SJCRH30 (cell line): ENCODE results near the gene FHAD1. TPM values are rescaled to one million over a fixed set of nuclear protein-coding genes. Genes with fewer than 3 reads are reported as not detected.

Source experiments
- DNase-seq, 2 experiments: peaks; one replicate each; pipeline ENCODE4 v3.0.0-alpha.2; 2015 to 2020
- H3K27ac ChIP-seq: fragments of 250-450 bp; sonication (Bioruptor Pico); 2 replicates; pipeline ENCODE4 v1.5.1; 2020; ENCODE audit warnings: mild to moderate bottlenecking, moderate library complexity
- H3K27me3 ChIP-seq: fragments of 250-450 bp; sonication (Bioruptor Pico); 2 replicates; pipeline ENCODE4 v1.5.1; 2020; ENCODE audit warnings: mild to moderate bottlenecking, moderate library complexity
- H3K36me3 ChIP-seq: fragments of 250-450 bp; sonication (Bioruptor Pico); 2 replicates; pipeline ENCODE4 v1.5.1; 2020; ENCODE audit warnings: mild to moderate bottlenecking, moderate library complexity
- H3K4me1 ChIP-seq: fragments of 250-450 bp; sonication (Bioruptor Pico); 2 replicates; pipeline ENCODE4 v1.5.1; 2020; ENCODE audit warnings: mild to moderate bottlenecking, moderate library complexity
- H3K4me3 ChIP-seq: fragments of 250-450 bp; sonication (Bioruptor Pico); 2 replicates; pipeline ENCODE4 v1.5.1; 2020; ENCODE audit warnings: mild to moderate bottlenecking, moderate library complexity
- H3K9me3 ChIP-seq: fragments of 250-450 bp; sonication (Bioruptor Pico); replicated peaks from 2 replicates; pipeline ENCODE4 v1.5.1; 2020; ENCODE audit warnings: mild to moderate bottlenecking, moderate library complexity
- total RNA-seq: library from RNA; depleted of rRNA; stranded (reverse); fragments of >200 nt; shearing (Covaris generic); gene quantifications from 2 replicates; pipeline ENCODE4 v1.2.3, GENCODE V29; 2014

Gene FHAD1
- total RNA-seq, 1 experiment from 2014 or later = 1.7 TPM

- no peak for DNase-seq
- H3K27ac ChIP-seq = no peak overlapping the region
- H3K4me3 ChIP-seq = no peak overlapping the region
- no peaks in the 10 kb centered on the region for H3K9me3 ChIP-seq
- H3K36me3 ChIP-seq = no peaks in the 10 kb centered on the region
- 0 out of 2 replicates have a peak, but pooled peaks cover 4% of the 10 kb centered on the region for H3K27me3 ChIP-seq
- H3K4me1 ChIP-seq = no peaks in the 10 kb centered on the region
Observed at GRCh38 chr1:15225461-15225860, 21.6 kb upstream of the FHAD1 start.

GRCh38 chr1:15226388-15227255, 20.4 kb upstream of the FHAD1 start:
- Histone ChIP-seq H3K4me3 (no peak overlapping the region), H3K27ac (no peak overlapping the region), H3K9me3 (no peaks in the 10 kb centered on the region), H3K27me3 (0 out of 2 replicates have a peak, but pooled peaks cover 4% of the 10 kb centered on the region), H3K4me1 (no peaks in the 10 kb centered on the region), H3K36me3 (no peaks in the 10 kb centered on the region)
- DNase-seq = no peak

DNA sequence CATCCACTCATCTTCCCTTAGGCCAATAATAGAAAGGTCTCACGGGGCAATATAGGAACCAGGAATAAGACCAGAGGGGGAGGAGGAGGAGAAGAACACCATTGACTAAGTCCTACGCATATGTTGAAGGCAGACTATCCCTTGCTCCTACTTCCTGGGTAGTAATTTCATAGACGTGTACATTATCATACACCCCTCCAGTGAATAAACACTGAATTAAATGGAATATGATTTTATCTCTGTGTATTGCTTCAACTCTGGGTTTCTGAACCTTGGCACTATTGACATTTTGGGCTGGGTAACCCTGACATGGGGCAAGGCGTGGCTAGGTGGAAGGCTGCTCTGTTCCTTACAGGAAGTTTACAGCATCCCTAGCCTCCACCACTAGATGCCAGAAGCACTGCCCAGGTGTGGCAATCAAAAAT, 17.3 kb upstream of the FHAD1 start:
- Histone ChIP-seq H3K4me3 (no peak overlapping the region), H3K4me1 (no peaks in the 10 kb centered on the region), H3K36me3 (no peaks in the 10 kb centered on the region), H3K9me3 (peaks cover 4% of the 10 kb centered on the region; the same call in 1 of the 2 replicates), H3K27me3 (0 out of 2 replicates have a peak, but pooled peaks cover 4% of the 10 kb centered on the region), H3K27ac (no peak overlapping the region)
- DNase-seq = no peak

DNA sequence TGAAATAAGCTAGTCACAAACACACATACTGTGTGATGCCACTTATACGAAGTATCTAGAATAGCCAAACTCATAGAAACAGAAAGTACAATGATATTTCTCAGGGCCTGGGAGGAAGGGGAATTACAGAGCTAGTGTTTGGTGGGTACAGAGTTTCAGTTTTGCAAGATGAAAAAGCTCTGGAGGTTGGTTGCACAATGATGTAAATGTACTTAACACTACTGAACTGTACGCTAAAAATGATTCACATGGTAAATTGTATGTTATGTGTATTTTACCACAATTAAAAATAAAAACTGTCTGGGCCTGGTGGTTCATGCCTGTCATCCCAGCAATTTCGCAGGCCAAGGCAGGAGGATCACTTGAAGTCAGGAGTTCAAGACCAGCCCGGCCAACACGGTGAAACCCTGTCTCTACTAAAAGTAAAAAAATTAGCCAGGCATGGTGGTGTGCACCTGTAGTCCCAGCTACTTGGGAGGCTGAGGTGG, 15.3 kb upstream of the FHAD1 start:
- Histone ChIP-seq H3K36me3 (no peaks in the 10 kb centered on the region), H3K27ac (no peak overlapping the region), H3K27me3 (0 out of 2 replicates have a peak, but pooled peaks cover 4% of the 10 kb centered on the region), H3K9me3 (peaks cover 4% of the 10 kb centered on the region; the same call in 1 of the 2 replicates), H3K4me1 (no peaks in the 10 kb centered on the region), H3K4me3 (no peak overlapping the region)
- DNase-seq = no peak

- Histone ChIP-seq H3K4me1 (no peaks in the 10 kb centered on the region), H3K4me3 (no peak overlapping the region), H3K9me3 (peaks cover 4% of the 10 kb centered on the region; the same call in 1 of the 2 replicates), H3K36me3 (no peaks in the 10 kb centered on the region), H3K27me3 (no peaks in the 10 kb centered on the region), H3K27ac (no peak overlapping the region)
- DNase-seq = no peak
Observed at GRCh38 chr1:15233689-15234088, 13.3 kb upstream of the FHAD1 start.

- Histone ChIP-seq H3K4me3 (peak overlapping the region; percentile 26), H3K4me1 (peaks cover 3% of the 10 kb centered on the region; the same call in 1 of the 2 replicates), H3K27ac (no peak overlapping the region), H3K36me3 (no peaks in the 10 kb centered on the region), H3K9me3 (peaks cover 4% of the 10 kb centered on the region; the same call in 1 of the 2 replicates), H3K27me3 (no peaks in the 10 kb centered on the region)
- DNase-seq = peak; percentile 72 to 78
Observed at GRCh38 chr1:15236321-15236721, 10.7 kb upstream of the FHAD1 start.

GRCh38 chr1:15236746-15237145, 10.3 kb upstream of the FHAD1 start:
- Histone ChIP-seq H3K36me3 (no peaks in the 10 kb centered on the region), H3K9me3 (peaks cover 4% of the 10 kb centered on the region; the same call in 1 of the 2 replicates), H3K27ac (no peak overlapping the region), H3K4me1 (peaks cover 3% of the 10 kb centered on the region; the same call in 1 of the 2 replicates), H3K27me3 (no peaks in the 10 kb centered on the region), H3K4me3 (peak overlapping the region; percentile 26)
- DNase-seq = no peak

- DNase-seq = no peak
- H3K4me3 ChIP-seq = no peak overlapping the region
- H3K9me3 ChIP-seq = peaks cover 2% of the 10 kb centered on the region; the same call in 1 of the 2 replicates
- H3K27ac ChIP-seq = no peak overlapping the region
- H3K4me1 ChIP-seq = peaks cover 3% of the 10 kb centered on the region; the same call in 1 of the 2 replicates
- no peaks in the 10 kb centered on the region for H3K36me3 ChIP-seq
- H3K27me3 ChIP-seq = no peaks in the 10 kb centered on the region
Observed at GRCh38 chr1:15238789-15239188, 8.2 kb upstream of the FHAD1 start.

GRCh38 chr1:15242766-15243165, 4.3 kb upstream of the FHAD1 start:
- Histone ChIP-seq H3K27ac (no peak overlapping the region), H3K36me3 (no peaks in the 10 kb centered on the region), H3K4me3 (no peak overlapping the region), H3K4me1 (peaks cover 3% of the 10 kb centered on the region; the same call in 1 of the 2 replicates), H3K27me3 (no peaks in the 10 kb centered on the region), H3K9me3 (no peaks in the 10 kb centered on the region)
- no peak for DNase-seq

- Histone ChIP-seq H3K9me3 (no peaks in the 10 kb centered on the region), H3K27ac (no peak overlapping the region), H3K4me1 (peaks cover 3% of the 10 kb centered on the region; the same call in 1 of the 2 replicates), H3K36me3 (no peaks in the 10 kb centered on the region), H3K4me3 (no peak overlapping the region), H3K27me3 (no peaks in the 10 kb centered on the region)
- DNase-seq = no peak
Observed at GRCh38 chr1:15243275-15244043, 3.6 kb upstream of the FHAD1 start.

DNA sequence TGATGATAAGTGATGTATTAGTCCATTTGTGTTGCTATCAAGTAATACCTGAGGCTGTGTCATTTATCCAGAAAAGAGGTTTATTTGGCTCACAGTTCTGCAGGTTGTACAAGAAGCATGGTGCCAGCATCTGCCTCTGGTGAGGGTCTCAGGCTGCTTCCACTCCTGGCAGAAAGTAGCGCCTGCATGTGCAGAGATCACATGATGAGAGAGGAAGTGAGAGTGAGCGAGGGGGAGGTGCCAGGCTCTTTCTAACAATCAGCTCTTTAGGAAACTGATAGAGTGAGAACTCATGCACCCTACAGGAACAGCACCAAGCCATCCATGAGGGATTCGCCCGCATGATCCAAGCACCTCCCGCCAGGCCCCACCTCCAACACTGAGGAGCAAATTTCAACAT, 2.2 kb upstream of the FHAD1 start:
- Histone ChIP-seq H3K4me3 (no peak overlapping the region), H3K27ac (no peak overlapping the region), H3K27me3 (no peaks in the 10 kb centered on the region), H3K9me3 (no peaks in the 10 kb centered on the region), H3K36me3 (no peaks in the 10 kb centered on the region), H3K4me1 (peaks cover 14% of the 10 kb centered on the region)
- no peak for DNase-seq

DNA sequence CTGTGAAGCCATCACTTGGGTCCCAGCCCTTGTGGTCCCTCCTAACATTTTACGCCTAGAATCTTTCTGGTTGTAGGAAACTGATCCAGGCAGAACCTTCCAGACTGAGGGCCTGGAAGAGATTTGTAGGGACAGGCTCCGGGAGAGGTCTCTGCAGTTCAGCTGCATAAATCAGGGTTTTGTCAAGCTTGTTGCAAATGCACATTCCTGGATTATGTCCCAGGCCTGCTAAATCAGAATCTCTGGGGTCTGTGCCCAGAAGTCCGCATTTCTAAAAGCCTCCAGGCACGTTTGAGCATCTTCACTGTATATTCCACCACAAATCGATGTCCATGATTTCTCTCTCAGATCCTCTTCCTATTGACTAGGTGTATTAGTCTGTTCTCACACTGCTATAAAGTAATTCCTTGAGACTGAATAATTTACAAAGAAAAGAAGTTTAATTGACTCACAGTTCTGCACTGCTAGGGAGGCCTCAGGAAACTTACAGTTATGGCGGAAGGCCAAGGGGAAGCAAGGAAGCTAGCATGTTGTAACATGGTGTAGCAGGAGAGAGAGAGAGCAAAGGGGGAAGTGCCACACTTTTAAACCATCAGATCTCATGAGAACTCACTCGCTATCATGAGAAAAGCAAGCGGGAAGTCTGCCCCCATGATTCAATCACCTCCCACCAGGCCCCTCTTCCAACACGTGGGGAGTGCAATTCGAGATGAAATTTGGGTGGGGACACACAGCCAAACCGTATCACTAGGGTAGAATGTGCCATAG, 1.2 kb upstream of the FHAD1 start:
- Histone ChIP-seq H3K27ac (no peak overlapping the region), H3K4me3 (no peak overlapping the region), H3K4me1 (peaks cover 17% of the 10 kb centered on the region), H3K36me3 (no peaks in the 10 kb centered on the region), H3K27me3 (no peaks in the 10 kb centered on the region), H3K9me3 (no peaks in the 10 kb centered on the region)
- no peak for DNase-seq

GRCh38 chr1:15248216-15248615, 1.2 kb downstream of the FHAD1 start:
- Histone ChIP-seq H3K4me3 (no peak overlapping the region), H3K27ac (no peak overlapping the region), H3K27me3 (no peaks in the 10 kb centered on the region), H3K9me3 (no peaks in the 10 kb centered on the region; the same call in 1 of the 2 replicates), H3K4me1 (peaks cover 24% of the 10 kb centered on the region), H3K36me3 (no peaks in the 10 kb centered on the region)
- DNase-seq = no peak

GRCh38 chr1:15249081-15249480, 2.1 kb downstream of the FHAD1 start:
- no peaks in the 10 kb centered on the region for H3K36me3 ChIP-seq
- H3K27me3 ChIP-seq = no peaks in the 10 kb centered on the region
- peak; percentile 63 to 75 for DNase-seq
- H3K27ac ChIP-seq = peak overlapping the region; percentile 16; the same call in 1 of the 2 replicates
- H3K4me3 ChIP-seq = no peak overlapping the region
- peaks cover 26% of the 10 kb centered on the region for H3K4me1 ChIP-seq
- H3K9me3 ChIP-seq = no peaks in the 10 kb centered on the region; the same call in 1 of the 2 replicates
